NT2/D1 (cell line): ENCODE results near the gene RTTN.

Experiments used
- SUZ12 ChIP-seq: IDR thresholded peaks from 2 replicates; pipeline ENCODE4 v1.6.1; 2011; ENCODE audit not compliant: insufficient read length, insufficient read depth; ENCODE audit errors: extremely low read depth
- YY1 ChIP-seq: IDR thresholded peaks from 2 replicates; pipeline ENCODE4 v1.6.1; 2011; ENCODE audit not compliant: insufficient read length, insufficient read depth
- ZNF274 ChIP-seq: IDR thresholded peaks from 2 replicates; pipeline ENCODE4 v1.6.1; 2011; ENCODE audit warnings: mild to moderate bottlenecking, low read depth, low read length

DNA sequence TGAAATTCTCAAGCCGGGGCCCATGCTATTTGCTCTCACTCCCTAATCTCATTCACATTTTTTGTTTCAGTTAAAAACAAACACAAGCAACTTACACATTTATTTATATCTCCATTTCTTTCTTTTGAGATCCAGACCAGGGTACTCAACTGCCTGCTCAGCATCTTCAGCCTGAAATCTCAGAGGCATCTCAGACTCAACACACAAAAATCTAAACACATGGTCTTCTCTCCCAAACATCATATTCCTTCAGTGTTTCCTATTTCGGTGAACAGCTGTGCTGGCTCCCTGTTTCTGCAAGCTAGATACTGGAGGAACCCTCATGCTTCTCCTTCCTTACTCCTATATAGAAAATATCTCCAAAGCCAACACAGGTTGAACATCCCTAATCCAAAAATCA is 11.3 kb upstream of the RTTN start:
- TF ChIP-seq YY1 = no peak
- TF ChIP-seq ZNF274 = no peak
- no peak for TF ChIP-seq SUZ12
